Hematopoietic multipotent progenitor cell treated with erythropoietin and hydrocortisone succinate and interleukin-3 and kit ligand, for 17 days (in vitro differentiated cells): ENCODE results near the gene TSPEAR.

Experiments
- DNase-seq: peaks from one replicate; pipeline ENCODE4 v3.0.0-alpha.2; 2015; ENCODE audit warnings: low spot score

The TSPEAR gene

GRCh38 chr21:44720170-44720569, 8.8 kb upstream of the TSPEAR start:
- no peak for DNase-seq

- DNase-seq = no peak
Observed at GRCh38 chr21:44718571-44718970, 7.2 kb upstream of the TSPEAR start.

GRCh38 chr21:44718093-44718492, 6.7 kb upstream of the TSPEAR start:
- DNase-seq = no peak

- no peak for DNase-seq
Observed at GRCh38 chr21:44716984-44717383, 5.6 kb upstream of the TSPEAR start.

GRCh38 chr21:44714905-44715304, 3.5 kb upstream of the TSPEAR start:
- no peak for DNase-seq

- DNase-seq = no peak
Observed at GRCh38 chr21:44713846-44714245, 2.5 kb upstream of the TSPEAR start.

GRCh38 chr21:44713130-44713529, 1.8 kb upstream of the TSPEAR start:
- no peak for DNase-seq

- no peak for DNase-seq
Observed at GRCh38 chr21:44712203-44713028, 1.0 kb upstream of the TSPEAR start.

- DNase-seq = no peak
Observed at GRCh38 chr21:44710756-44711326, 531 bp downstream of the TSPEAR start.

GRCh38 chr21:44710294-44710665, 1.1 kb downstream of the TSPEAR start:
- no peak for DNase-seq

GRCh38 chr21:44709426-44710293, 1.7 kb downstream of the TSPEAR start:
- no peak for DNase-seq

GRCh38 chr21:44708866-44709425, 2.4 kb downstream of the TSPEAR start:
- no peak for DNase-seq

- DNase-seq = no peak
Observed at GRCh38 chr21:44708213-44708865, 3.0 kb downstream of the TSPEAR start.

- DNase-seq = no peak
Observed at GRCh38 chr21:44706706-44707581, 4.4 kb downstream of the TSPEAR start.

GRCh38 chr21:44706026-44706705, 5.2 kb downstream of the TSPEAR start:
- DNase-seq = no peak

- no peak for DNase-seq
Observed at GRCh38 chr21:44704636-44705001, 6.8 kb downstream of the TSPEAR start.

GRCh38 chr21:44703731-44704635, 7.4 kb downstream of the TSPEAR start:
- DNase-seq = no peak

GRCh38 chr21:44702973-44703730, 8.2 kb downstream of the TSPEAR start:
- no peak for DNase-seq
